ENCODE measurements around the gene ERC1.

DNA sequence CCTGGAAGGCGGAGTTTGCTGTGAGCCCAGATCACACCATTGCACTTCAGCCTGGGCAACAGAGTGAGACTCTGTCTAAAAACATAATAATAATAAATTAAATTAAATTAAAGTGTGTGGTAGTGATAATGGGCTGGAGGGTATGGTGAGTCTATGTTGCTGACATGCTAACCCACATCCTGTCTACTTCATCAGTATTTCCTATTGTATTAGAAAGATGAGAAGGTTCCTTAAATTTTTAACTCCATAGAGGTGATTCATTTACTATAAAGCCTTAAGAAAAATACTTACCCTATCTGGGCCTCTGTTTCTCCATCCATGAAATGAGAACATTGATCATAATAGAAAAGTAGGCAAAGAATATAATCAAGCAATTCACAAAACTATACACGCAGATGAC, 322.9 kb downstream of the ERC1 start:
- TF ChIP-seq EZH2 (IDR thresholded peaks at IDR 0.05), result no peak
- no peak for TF ChIP-seq POLR2AphosphoS5 (IDR thresholded peaks at IDR 0.05; ENCODE audit: borderline replicate concordance, low read depth, low read length)
- TF ChIP-seq FOXP2 (optimal IDR thresholded peaks at IDR 0.05; ENCODE audit: control extremely low read depth, extremely low read length, insufficient read depth), result no peak
